Central memory CD8-positive, alpha-beta T cell (primary cell): ENCODE results near the gene SORBS2.

Experiments
- ATAC-seq: fragments of 150-1000 bp; cut with Tn5 transposase; replicated peaks from 2 replicates; pipeline ENCODE4 v1.10.0; 2022; ENCODE audit warnings: mild to moderate bottlenecking, moderate FRiP score, moderate number of reproducible peaks; ENCODE audit not compliant: poor library complexity, severe bottlenecking; ENCODE audit errors: extremely low read depth
- DNase-seq, 2 donors: peaks; one replicate each; pipeline ENCODE4 v3.0.0; 2021; ENCODE audit warnings: low spot score in 2 of 2
- H3K27ac Mint-ChIP-seq: one replicate; pipeline ENCODE4 v1.8.0; 2022; ENCODE audit warnings: low read depth, mild to moderate bottlenecking, moderate library complexity, mixed read lengths
- H3K27me3 Mint-ChIP-seq: one replicate; pipeline ENCODE4 v1.8.0; 2022; ENCODE audit warnings: mixed read lengths
- H3K36me3 Mint-ChIP-seq: one replicate; pipeline ENCODE4 v1.8.0; 2022; ENCODE audit warnings: mild to moderate bottlenecking, moderate library complexity, mixed read lengths; ENCODE audit not compliant: insufficient read depth
- H3K4me1 Mint-ChIP-seq: one replicate; pipeline ENCODE4 v1.8.0; 2022; ENCODE audit warnings: mixed read lengths
- H3K4me3 Mint-ChIP-seq: one replicate; pipeline ENCODE4 v1.8.0; 2022; ENCODE audit warnings: mild to moderate bottlenecking, moderate library complexity, mixed read lengths
- H3K9me3 Mint-ChIP-seq: one replicate; pipeline ENCODE4 v1.8.0; 2022; ENCODE audit warnings: mixed read lengths

The SORBS2 gene

GRCh38 chr4:185792384-185793115, 19.4 kb downstream of the SORBS2 start:
- Mint-ChIP-seq H3K27ac (no peak overlapping the region), H3K4me1 (no peaks in the 10 kb centered on the region), H3K27me3 (peaks cover 6% of the 10 kb centered on the region), H3K4me3 (no peak overlapping the region), H3K9me3 (no peaks in the 10 kb centered on the region), H3K36me3 (no peaks in the 10 kb centered on the region)
- no peak for DNase-seq
- ATAC-seq, result no peak

DNA sequence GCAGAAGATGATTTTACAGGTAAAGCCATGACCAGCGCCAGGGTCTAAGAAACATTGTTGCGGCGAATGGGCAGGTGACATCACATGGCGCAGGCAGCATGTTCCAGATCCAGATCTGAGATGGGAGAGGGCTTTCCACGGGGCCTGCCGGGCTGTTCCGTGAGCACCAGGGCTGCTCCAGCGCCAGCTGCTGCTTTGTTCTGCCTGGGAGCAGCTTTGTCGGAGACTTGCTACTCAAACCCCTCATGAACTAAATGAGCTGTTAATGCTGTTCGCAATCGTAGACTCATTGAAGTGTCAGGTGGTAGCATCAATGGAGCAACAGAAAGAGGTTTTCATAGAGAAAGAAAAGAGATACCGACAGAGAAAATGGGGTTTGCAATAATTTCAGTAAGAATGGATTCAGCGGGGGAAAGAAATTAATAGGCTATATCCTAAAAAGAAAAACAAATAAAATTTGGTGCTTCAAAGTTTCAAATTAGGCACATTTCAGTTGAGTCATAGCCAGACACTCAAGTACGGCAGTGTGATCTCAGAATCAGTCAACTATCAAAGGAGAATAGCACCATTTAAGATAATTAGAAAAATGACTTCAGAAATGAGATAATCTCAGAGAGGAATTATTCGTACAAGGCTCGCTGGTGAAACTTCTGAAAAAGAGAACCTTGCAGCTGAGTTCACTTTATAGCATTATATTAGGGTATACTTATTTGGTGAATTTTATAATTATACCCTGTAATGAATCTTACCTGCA, 23.9 kb downstream of the SORBS2 start:
- H3K36me3 Mint-ChIP-seq, result no peaks in the 10 kb centered on the region
- no peaks in the 10 kb centered on the region for H3K4me1 Mint-ChIP-seq
- no peak overlapping the region for H3K27ac Mint-ChIP-seq
- DNase-seq (no peak), ATAC-seq (no peak)
- no peak overlapping the region for H3K4me3 Mint-ChIP-seq
- no peaks in the 10 kb centered on the region for H3K9me3 Mint-ChIP-seq
- H3K27me3 Mint-ChIP-seq, result peaks cover 24% of the 10 kb centered on the region

DNA sequence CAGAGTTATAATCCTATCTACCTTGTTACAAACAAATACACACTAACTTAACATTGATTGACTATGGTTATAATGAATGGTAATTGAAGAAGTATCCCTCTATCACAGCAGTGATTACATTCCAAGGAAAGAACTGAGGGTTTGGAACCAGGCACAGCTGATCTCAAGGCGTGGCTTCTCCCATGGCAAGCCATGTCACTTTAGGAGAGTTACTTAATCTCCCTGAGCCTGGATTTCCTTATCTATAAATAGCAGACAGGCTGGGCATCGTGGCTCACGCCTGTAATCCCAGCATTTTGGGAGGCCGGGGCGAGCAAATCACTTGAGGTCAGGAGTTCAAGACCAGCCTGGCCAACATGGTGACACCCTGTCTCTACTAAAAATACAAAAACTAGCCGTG, 25.6 kb downstream of the SORBS2 start:
- Mint-ChIP-seq H3K27me3 (peaks cover 33% of the 10 kb centered on the region), H3K4me3 (no peak overlapping the region), H3K27ac (no peak overlapping the region), H3K36me3 (no peaks in the 10 kb centered on the region), H3K4me1 (no peaks in the 10 kb centered on the region), H3K9me3 (no peaks in the 10 kb centered on the region)
- ATAC-seq (no peak), DNase-seq (no peak)

DNA sequence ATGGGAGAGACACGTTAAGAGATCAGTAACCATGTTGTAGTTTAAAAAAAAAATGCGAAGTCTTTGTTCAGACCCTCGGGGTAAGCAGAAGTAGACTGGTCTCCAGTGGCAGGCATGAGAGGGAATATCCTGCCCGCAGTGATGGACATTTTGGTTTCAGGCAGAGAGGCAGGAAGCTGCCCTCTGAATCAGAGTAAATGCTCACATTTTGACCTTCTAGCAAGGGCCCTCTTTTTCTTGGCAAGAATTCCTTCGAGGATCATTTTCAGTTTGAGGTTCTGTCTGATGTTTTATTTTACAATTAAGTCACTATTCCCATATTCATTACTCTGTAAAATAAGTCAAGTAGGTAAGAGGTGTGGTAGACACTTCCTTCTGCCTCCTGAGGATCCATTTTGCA, 28.4 kb downstream of the SORBS2 start:
- Mint-ChIP-seq H3K4me1 (no peaks in the 10 kb centered on the region), H3K27me3 (peaks cover 36% of the 10 kb centered on the region), H3K4me3 (no peak overlapping the region), H3K9me3 (no peaks in the 10 kb centered on the region), H3K36me3 (no peaks in the 10 kb centered on the region), H3K27ac (no peak overlapping the region)
- DNase-seq, result no peak
- no peak for ATAC-seq

DNA sequence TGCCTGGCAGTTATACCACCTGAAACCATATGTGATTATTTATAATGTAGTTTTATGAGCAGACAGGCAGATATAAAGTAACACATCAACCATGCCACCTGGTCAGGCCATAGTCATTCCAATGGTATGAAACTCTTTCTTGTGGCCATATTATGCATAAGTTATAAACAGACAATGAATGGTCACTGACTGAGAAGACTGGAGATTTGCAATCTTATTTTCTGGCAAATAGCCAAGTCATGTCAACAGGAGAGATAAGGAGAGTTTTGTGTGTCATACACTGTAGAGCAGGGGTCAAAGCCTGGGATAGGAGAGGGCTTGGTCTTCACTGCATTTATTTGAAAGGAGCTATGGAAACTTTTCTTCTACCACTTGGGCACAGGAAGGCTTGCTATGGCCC, 29.5 kb downstream of the SORBS2 start:
- no peak overlapping the region for H3K27ac Mint-ChIP-seq
- H3K4me1 Mint-ChIP-seq, result no peaks in the 10 kb centered on the region
- no peaks in the 10 kb centered on the region for H3K36me3 Mint-ChIP-seq
- ATAC-seq (no peak), DNase-seq (no peak)
- H3K9me3 Mint-ChIP-seq, result no peaks in the 10 kb centered on the region
- H3K27me3 Mint-ChIP-seq, result peaks cover 30% of the 10 kb centered on the region
- H3K4me3 Mint-ChIP-seq, result no peak overlapping the region

DNA sequence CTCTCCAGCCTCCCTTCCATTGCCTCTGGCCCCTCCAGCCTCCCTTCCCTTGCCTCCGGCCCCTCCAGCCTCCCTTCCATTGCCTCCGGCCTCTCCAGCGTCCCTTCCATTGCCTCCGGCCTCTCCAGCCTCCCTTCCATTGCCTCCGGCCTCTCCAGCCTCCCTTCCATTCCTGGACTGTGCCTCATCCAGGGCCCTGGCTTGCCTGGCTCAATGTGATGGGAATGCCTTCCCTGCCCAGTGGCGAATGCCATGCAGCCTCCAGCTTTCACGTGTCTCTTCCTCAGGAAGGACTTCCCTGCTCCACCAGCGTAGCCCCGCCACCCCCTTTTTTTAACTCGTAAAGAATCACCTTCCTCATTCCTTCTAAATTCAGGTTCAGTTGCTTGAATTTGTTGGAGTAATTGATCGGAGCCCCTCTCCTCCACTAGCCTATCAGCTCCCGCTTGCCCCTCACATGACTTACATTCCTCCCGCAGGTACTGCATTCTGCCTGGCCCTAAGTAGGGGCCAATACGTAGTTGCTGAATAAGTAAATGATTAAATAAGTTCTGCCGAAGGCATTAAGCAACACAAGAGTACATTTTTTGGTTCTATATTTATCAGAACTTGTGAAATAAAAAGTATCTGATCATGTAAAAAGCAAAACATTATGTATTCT, 30.3 kb downstream of the SORBS2 start:
- DNase-seq (no peak), ATAC-seq (no peak)
- Mint-ChIP-seq H3K4me3 (no peak overlapping the region), H3K36me3 (peaks cover under 1% of the 10 kb centered on the region), H3K27ac (no peak overlapping the region), H3K9me3 (no peaks in the 10 kb centered on the region), H3K4me1 (no peaks in the 10 kb centered on the region), H3K27me3 (peaks cover 21% of the 10 kb centered on the region)

DNA sequence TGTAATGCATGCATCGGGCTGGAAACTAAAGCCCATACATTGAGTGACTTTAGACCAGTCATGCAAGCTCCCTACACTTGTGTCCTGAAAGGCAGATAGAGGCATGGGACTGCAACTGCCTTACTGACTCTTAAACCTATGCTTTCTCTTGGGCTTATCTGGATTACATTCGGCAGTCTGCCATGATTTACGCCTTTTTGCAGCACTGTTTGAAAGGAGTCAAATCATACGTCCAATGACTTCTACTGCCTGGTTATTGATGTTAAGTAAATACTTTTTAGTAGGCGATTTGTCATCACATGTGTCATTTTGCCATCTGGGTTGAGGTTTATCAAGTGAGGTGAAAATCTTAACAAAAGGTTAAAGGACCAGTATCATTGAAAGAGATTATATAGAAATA, 31.5 kb downstream of the SORBS2 start:
- DNase-seq, result no peak
- no peak overlapping the region for H3K27ac Mint-ChIP-seq
- no peak for ATAC-seq
- peaks cover 1% of the 10 kb centered on the region for H3K36me3 Mint-ChIP-seq
- no peaks in the 10 kb centered on the region for H3K4me1 Mint-ChIP-seq
- peaks cover 21% of the 10 kb centered on the region for H3K27me3 Mint-ChIP-seq
- H3K4me3 Mint-ChIP-seq, result no peak overlapping the region
- no peaks in the 10 kb centered on the region for H3K9me3 Mint-ChIP-seq

DNA sequence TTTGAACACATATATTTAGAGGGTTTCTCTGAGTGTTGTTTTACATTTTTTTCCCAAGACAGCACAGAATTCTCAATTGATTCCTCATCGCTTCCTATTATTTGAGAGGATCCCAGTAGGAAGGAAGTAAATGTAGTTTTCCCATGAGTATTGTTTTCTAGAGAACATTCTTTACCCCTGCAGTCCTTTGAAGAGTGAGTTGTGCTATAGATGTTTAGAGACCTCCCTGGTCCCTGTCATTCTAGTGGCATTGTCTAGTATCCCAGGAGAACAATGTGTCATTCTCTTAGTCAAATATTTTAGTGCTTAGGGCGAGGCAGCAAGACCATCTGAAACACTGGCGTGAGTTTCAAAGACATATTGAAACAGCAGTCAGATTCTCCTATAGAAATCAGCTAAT, 32.5 kb downstream of the SORBS2 start:
- Mint-ChIP-seq H3K4me1 (no peaks in the 10 kb centered on the region), H3K36me3 (peaks cover 1% of the 10 kb centered on the region), H3K4me3 (no peak overlapping the region), H3K27ac (no peak overlapping the region), H3K9me3 (no peaks in the 10 kb centered on the region), H3K27me3 (peaks cover 12% of the 10 kb centered on the region)
- no peak for ATAC-seq
- no peak for DNase-seq

DNA sequence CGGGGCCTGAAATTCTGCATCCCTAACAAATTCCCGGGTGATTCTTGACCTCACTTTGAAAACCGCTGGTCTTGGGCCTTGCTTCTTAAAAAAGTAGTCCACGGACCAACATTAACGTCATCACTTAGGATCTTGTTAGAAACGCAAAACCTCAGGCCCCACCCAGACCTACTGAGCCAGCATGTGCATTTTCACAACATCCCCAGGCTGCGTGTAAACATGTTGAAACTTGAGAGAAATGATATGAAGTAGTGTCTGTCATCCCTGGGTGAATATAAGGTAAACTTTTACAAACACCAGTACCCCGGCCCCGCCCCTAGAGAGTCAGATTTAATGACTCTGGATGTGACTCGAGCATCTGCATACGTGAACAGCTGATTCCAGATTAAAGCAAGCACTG, 33.7 kb downstream of the SORBS2 start:
- no peak for ATAC-seq
- Mint-ChIP-seq H3K27me3 (peaks cover 12% of the 10 kb centered on the region), H3K4me1 (no peaks in the 10 kb centered on the region), H3K27ac (no peak overlapping the region), H3K9me3 (no peaks in the 10 kb centered on the region), H3K4me3 (no peak overlapping the region), H3K36me3 (peaks cover 1% of the 10 kb centered on the region)
- DNase-seq, result no peak

GRCh38 chr4:185775792-185776555, 36.0 kb downstream of the SORBS2 start:
- no peaks in the 10 kb centered on the region for H3K27me3 Mint-ChIP-seq
- DNase-seq, result no peak
- peaks cover 4% of the 10 kb centered on the region for H3K9me3 Mint-ChIP-seq
- no peaks in the 10 kb centered on the region for H3K4me1 Mint-ChIP-seq
- ATAC-seq, result no peak
- peaks cover 1% of the 10 kb centered on the region for H3K36me3 Mint-ChIP-seq
- no peak overlapping the region for H3K4me3 Mint-ChIP-seq
- H3K27ac Mint-ChIP-seq, result no peak overlapping the region

DNA sequence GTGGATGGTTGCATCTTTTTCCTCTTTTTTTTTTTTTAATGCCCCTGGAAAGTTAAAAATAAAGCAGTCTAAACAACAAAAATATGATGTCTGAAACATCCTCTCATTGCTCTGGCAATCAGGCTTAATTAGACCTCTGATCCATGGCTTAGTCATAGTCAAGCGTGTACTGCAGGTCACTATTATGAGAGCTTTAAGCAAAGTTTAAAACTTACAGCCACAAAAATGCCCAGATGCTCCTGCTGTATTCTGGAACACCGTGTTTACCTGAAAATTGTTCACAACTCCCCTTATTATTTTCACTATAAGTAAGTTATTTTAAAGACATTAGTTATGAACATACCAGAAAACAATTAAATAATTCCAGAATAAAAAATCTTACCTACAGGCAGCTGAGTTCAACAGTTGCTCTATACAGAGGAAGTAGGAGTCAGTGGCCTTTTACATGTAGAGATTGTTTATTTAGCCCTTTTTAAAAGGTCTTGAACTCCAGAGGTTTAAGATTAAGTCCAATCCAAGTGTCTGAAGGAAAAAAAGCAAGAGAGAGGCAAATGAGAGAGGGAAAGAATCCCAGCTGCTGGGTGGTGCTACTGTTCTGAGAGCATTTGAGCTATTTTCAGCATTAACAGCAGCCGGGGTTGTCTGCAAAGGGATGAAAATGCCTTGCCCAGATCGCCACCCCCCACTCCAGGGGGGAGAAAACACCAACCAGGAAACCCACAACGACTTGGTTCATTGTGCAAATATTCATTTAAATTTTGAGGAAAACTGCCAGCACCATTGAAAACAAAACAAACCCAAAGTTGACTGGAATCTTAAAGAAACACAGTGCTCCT, 36.9 kb downstream of the SORBS2 start:
- Mint-ChIP-seq H3K36me3 (peaks cover 1% of the 10 kb centered on the region), H3K4me1 (no peaks in the 10 kb centered on the region), H3K27me3 (no peaks in the 10 kb centered on the region), H3K4me3 (no peak overlapping the region), H3K9me3 (peaks cover 4% of the 10 kb centered on the region), H3K27ac (no peak overlapping the region)
- no peak for DNase-seq
- no peak for ATAC-seq
